DND-41 (cell line): ENCODE measurements around the gene MMRN2.

ENCODE experiments used
- ATAC-seq: fragments of 200-7000 bp; cut with Tn5 transposase; 3 replicates; pipeline ENCODE4 v1.9.1; 2021; ENCODE audit warnings: low read depth; ENCODE audit not compliant: insufficient read depth
- DNase-seq: peaks from one replicate; pipeline ENCODE4 v3.0.0-alpha.2; 2020
- H2AFZ ChIP-seq: 2 replicates; pipeline ENCODE4 v1.6.0; 2012; ENCODE audit warnings: low read depth, low read length
- H3K27ac ChIP-seq: 2 replicates; pipeline ENCODE4 v1.5.1; 2012; ENCODE audit warnings: low read length, inconsistent platforms
- H3K27me3 ChIP-seq: fragments of 200-600 bp; sonication (generic); 2 replicates; pipeline ENCODE4 v1.6.0; 2012; ENCODE audit warnings: low read length, mild to moderate bottlenecking, inconsistent platforms; ENCODE audit not compliant: insufficient read depth, poor library complexity
- H3K36me3 ChIP-seq: 2 replicates; pipeline ENCODE4 v1.5.1; 2012; ENCODE audit warnings: low read length, inconsistent platforms; ENCODE audit not compliant: insufficient read depth
- H3K4me1 ChIP-seq: 2 replicates; pipeline ENCODE4 v1.5.1; 2012; ENCODE audit warnings: mild to moderate bottlenecking, low read length; ENCODE audit not compliant: insufficient read depth
- H3K4me2 ChIP-seq: 2 replicates; pipeline ENCODE4 v1.6.0; 2012; ENCODE audit warnings: mild to moderate bottlenecking, moderate library complexity, low read length, inconsistent platforms; ENCODE audit not compliant: insufficient read depth
- H3K4me3 ChIP-seq, 2 experiments: fragments of 200-600 bp in 1 of 2; shearing (Covaris generic) in 1 of 2; 2 replicates each; pipeline ENCODE4 v1.5.1; 2012 to 2016; ENCODE audit warnings: inconsistent platforms in 2 of 2, low read length in 2 of 2, mild to moderate bottlenecking in 2 of 2, low read depth in 1 of 2, moderate library complexity in 1 of 2
- H3K79me2 ChIP-seq: 2 replicates; pipeline ENCODE4 v1.6.0; 2012; ENCODE audit warnings: low read length, inconsistent platforms; ENCODE audit not compliant: insufficient read depth
- H3K9ac ChIP-seq: 2 replicates; pipeline ENCODE4 v1.6.0; 2012; ENCODE audit warnings: low read depth, mild to moderate bottlenecking, inconsistent platforms, low read length, moderate library complexity
- H3K9me3 ChIP-seq: 2 replicates; pipeline ENCODE4 v1.5.1; 2012; ENCODE audit warnings: low read length, moderate library complexity, mild to moderate bottlenecking, inconsistent platforms; ENCODE audit not compliant: insufficient read depth, severe bottlenecking
- H4K20me1 ChIP-seq: 2 replicates; pipeline ENCODE4 v1.6.0; 2012; ENCODE audit warnings: low read length; ENCODE audit not compliant: insufficient read depth
- EZH2 ChIP-seq: IDR thresholded peaks from 3 replicates; pipeline ENCODE4 v1.6.1; 2012; ENCODE audit warnings: borderline replicate concordance, low read depth, mild to moderate bottlenecking, moderate library complexity, low read length, inconsistent platforms; ENCODE audit not compliant: severe bottlenecking
- TF ChIP-seq, protein P1 (sequence below): IDR thresholded peaks from 2 replicates; pipeline ENCODE4 v1.5.1; 2012; ENCODE audit warnings: borderline replicate concordance, low read length, moderate library complexity, mild to moderate bottlenecking; ENCODE audit not compliant: poor library complexity, severe bottlenecking; ENCODE audit errors: extremely low read depth

The MMRN2 gene

GRCh38 chr10:86914734-86915133 lies 42.7 kb downstream of the MMRN2 start:
- DNase-seq, result no peak
- ATAC-seq, result no peak
- H3K9ac ChIP-seq, result no peak overlapping the region
- no peak overlapping the region for H3K27ac ChIP-seq
- H3K79me2 ChIP-seq, result no peaks in the 10 kb centered on the region
- TF ChIP-seq, protein P1, sequence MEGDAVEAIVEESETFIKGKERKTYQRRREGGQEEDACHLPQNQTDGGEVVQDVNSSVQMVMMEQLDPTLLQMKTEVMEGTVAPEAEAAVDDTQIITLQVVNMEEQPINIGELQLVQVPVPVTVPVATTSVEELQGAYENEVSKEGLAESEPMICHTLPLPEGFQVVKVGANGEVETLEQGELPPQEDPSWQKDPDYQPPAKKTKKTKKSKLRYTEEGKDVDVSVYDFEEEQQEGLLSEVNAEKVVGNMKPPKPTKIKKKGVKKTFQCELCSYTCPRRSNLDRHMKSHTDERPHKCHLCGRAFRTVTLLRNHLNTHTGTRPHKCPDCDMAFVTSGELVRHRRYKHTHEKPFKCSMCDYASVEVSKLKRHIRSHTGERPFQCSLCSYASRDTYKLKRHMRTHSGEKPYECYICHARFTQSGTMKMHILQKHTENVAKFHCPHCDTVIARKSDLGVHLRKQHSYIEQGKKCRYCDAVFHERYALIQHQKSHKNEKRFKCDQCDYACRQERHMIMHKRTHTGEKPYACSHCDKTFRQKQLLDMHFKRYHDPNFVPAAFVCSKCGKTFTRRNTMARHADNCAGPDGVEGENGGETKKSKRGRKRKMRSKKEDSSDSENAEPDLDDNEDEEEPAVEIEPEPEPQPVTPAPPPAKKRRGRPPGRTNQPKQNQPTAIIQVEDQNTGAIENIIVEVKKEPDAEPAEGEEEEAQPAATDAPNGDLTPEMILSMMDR, result no peak
- no peak overlapping the region for H3K4me2 ChIP-seq
- no peak overlapping the region for H3K4me3 ChIP-seq
- no peak overlapping the region for H2AFZ ChIP-seq
- H3K27me3 ChIP-seq, result no peaks in the 10 kb centered on the region
- H3K36me3 ChIP-seq, result peaks cover 16% of the 10 kb centered on the region; the same call in 1 of the 2 replicates
- H4K20me1 ChIP-seq, result no peaks in the 10 kb centered on the region
- H3K4me1 ChIP-seq, result no peaks in the 10 kb centered on the region
- H3K9me3 ChIP-seq, result no peaks in the 10 kb centered on the region

- H3K36me3 ChIP-seq, result peaks cover 16% of the 10 kb centered on the region
These were observed 52.0 kb downstream of the MMRN2 start for GRCh38 chr10:86905429-86905828.

GRCh38 chr10:86904600-86904999 lies 52.8 kb downstream of the MMRN2 start:
- Histone ChIP-seq H3K36me3 (peaks cover 16% of the 10 kb centered on the region), H2AFZ (no peak overlapping the region)

More at GRCh38 chr10:86905429-86905828, 52.0 kb downstream of the MMRN2 start:
- Histone ChIP-seq H2AFZ (no peak overlapping the region), H3K9me3 (peaks cover 2% of the 10 kb centered on the region), H3K4me3 (no peak overlapping the region), H3K27ac (no peak overlapping the region), H3K9ac (no peak overlapping the region), H3K27me3 (no peaks in the 10 kb centered on the region), H4K20me1 (no peaks in the 10 kb centered on the region), H3K4me2 (no peak overlapping the region), H3K4me1 (no peaks in the 10 kb centered on the region), H3K79me2 (no peaks in the 10 kb centered on the region)
- ATAC-seq (no peak), DNase-seq (no peak)
- TF ChIP-seq, protein P1, result no peak
- TF ChIP-seq EZH2, result no peak

More at GRCh38 chr10:86904600-86904999, 52.8 kb downstream of the MMRN2 start:
- no peak for TF ChIP-seq EZH2
- TF ChIP-seq, protein P1, result no peak
- peaks cover 2% of the 10 kb centered on the region for H3K9me3 ChIP-seq
- no peak for ATAC-seq
- no peak overlapping the region for H3K9ac ChIP-seq
- no peak for DNase-seq
- no peaks in the 10 kb centered on the region for H3K27me3 ChIP-seq
- H3K79me2 ChIP-seq, result no peaks in the 10 kb centered on the region
- no peaks in the 10 kb centered on the region for H3K4me1 ChIP-seq
- H3K4me3 ChIP-seq, result no peak overlapping the region
- no peak overlapping the region for H3K4me2 ChIP-seq
- no peaks in the 10 kb centered on the region for H4K20me1 ChIP-seq
- no peak overlapping the region for H3K27ac ChIP-seq
